Mesendoderm (in vitro differentiated cells): ENCODE results near the gene WDR33.

Experiments used
- DNase-seq: peaks from one replicate; pipeline ENCODE4 v3.0.0; 2013
- H2AK5ac ChIP-seq: 2 replicates; pipeline ENCODE4 v1.6.1; 2013; ENCODE audit warnings: low read length, inconsistent platforms
- H2BK120ac ChIP-seq: 2 replicates; pipeline ENCODE4 v1.6.1; 2013; ENCODE audit warnings: low read depth, mild to moderate bottlenecking, low read length, moderate library complexity, mixed read lengths
- H2BK15ac ChIP-seq: replicated peaks from 2 replicates; pipeline ENCODE4 v1.6.1; 2013; ENCODE audit warnings: low read depth, mild to moderate bottlenecking, moderate library complexity
- H2BK5ac ChIP-seq: 2 replicates; pipeline ENCODE4 v1.6.1; 2013; ENCODE audit warnings: low read length, inconsistent platforms
- H3K18ac ChIP-seq: 2 replicates; pipeline ENCODE4 v1.6.1; 2013; ENCODE audit warnings: mild to moderate bottlenecking, low read length, mixed read lengths
- H3K23ac ChIP-seq: one replicate; pipeline ENCODE4 v1.6.1; 2013; ENCODE audit warnings: low read length
- H3K27ac ChIP-seq: 2 replicates; pipeline ENCODE4 v1.5.1; 2013; ENCODE audit warnings: low read depth, mild to moderate bottlenecking, inconsistent platforms, low read length, moderate library complexity
- H3K27me3 ChIP-seq: 2 replicates; pipeline ENCODE4 v1.6.1; 2013; ENCODE audit warnings: low read length, control low read depth, mild to moderate bottlenecking, inconsistent platforms; ENCODE audit not compliant: insufficient read depth, poor library complexity
- H3K36me3 ChIP-seq: 2 replicates; pipeline ENCODE4 v1.6.1; 2013; ENCODE audit warnings: low read length, inconsistent platforms; ENCODE audit not compliant: control insufficient read depth, insufficient read depth
- H3K4ac ChIP-seq: one replicate; pipeline ENCODE4 v1.6.1; 2013; ENCODE audit warnings: low read depth, mild to moderate bottlenecking, low read length, moderate library complexity
- H3K4me1 ChIP-seq: 2 replicates; pipeline ENCODE4 v1.6.1; 2013; ENCODE audit warnings: low read depth, low read length, inconsistent platforms; ENCODE audit not compliant: control insufficient read depth
- H3K4me2 ChIP-seq: 2 replicates; pipeline ENCODE4 v1.6.1; 2013; ENCODE audit warnings: low read length
- H3K4me3 ChIP-seq: 2 replicates; pipeline ENCODE4 v1.5.1; 2013; ENCODE audit warnings: mild to moderate bottlenecking, low read length
- H3K56ac ChIP-seq: one replicate; pipeline ENCODE4 v1.6.1; 2013; ENCODE audit warnings: low read length
- H3K79me1 ChIP-seq: 2 replicates; pipeline ENCODE4 v1.6.1; 2013; ENCODE audit warnings: low read length, inconsistent platforms
- H3K79me2 ChIP-seq: 2 replicates; pipeline ENCODE4 v1.6.1; 2013; ENCODE audit warnings: mild to moderate bottlenecking, low read length; ENCODE audit not compliant: control insufficient read depth, insufficient read depth
- H3K9ac ChIP-seq: 2 replicates; pipeline ENCODE4 v1.6.1; 2013; ENCODE audit warnings: low read length, inconsistent platforms
- H4K5ac ChIP-seq: one replicate; pipeline ENCODE4 v1.6.1; 2013; ENCODE audit warnings: low read length
- H4K8ac ChIP-seq: one replicate; pipeline ENCODE4 v1.6.1; 2013; ENCODE audit warnings: low read depth, mild to moderate bottlenecking, control low read depth, low read length, moderate library complexity
- WGBS: extraction: QIAGEN DNeasy Blood & Tissue Kit; methylation state at CpG from one replicate; pipeline ENCODE4 v1.1.7; 2013; ENCODE audit warnings: low lambda C conversion rate, missing lambda C conversion rate; ENCODE audit not compliant: insufficient coverage; ENCODE audit errors: extremely low coverage; 5-methylcytosine and 5-hydroxymethylcytosine counted together

WDR33 gene

GRCh38 chr2:127792805-127793204 lies 18.2 kb downstream of the WDR33 start:
- H3K4me1 ChIP-seq = no peaks in the 10 kb centered on the region
- no peak overlapping the region for H3K4ac ChIP-seq
- no peak overlapping the region for H4K8ac ChIP-seq
- no peaks in the 10 kb centered on the region for H3K27me3 ChIP-seq
- peaks cover 7% of the 10 kb centered on the region for H3K79me1 ChIP-seq
- DNase-seq = no peak
- H3K4me3 ChIP-seq = no peak overlapping the region
- H3K4me2 ChIP-seq = no peak overlapping the region
- no peak overlapping the region for H2AK5ac ChIP-seq
- H3K56ac ChIP-seq = no peak overlapping the region
- H3K9ac ChIP-seq = no peak overlapping the region
- H3K27ac ChIP-seq = no peak overlapping the region
- WGBS = no CpG with 5 or more reads among the region's 4 CpGs
- H3K36me3 ChIP-seq = no peaks in the 10 kb centered on the region
- H4K5ac ChIP-seq = no peak overlapping the region
- H2BK15ac ChIP-seq = no peak overlapping the region
- H3K23ac ChIP-seq = no peak overlapping the region
- H2BK5ac ChIP-seq = no peak overlapping the region
- H3K18ac ChIP-seq = no peak overlapping the region
- no peak overlapping the region for H2BK120ac ChIP-seq
- peaks cover 46% of the 10 kb centered on the region for H3K79me2 ChIP-seq

GRCh38 chr2:127790694-127791529 lies 20.1 kb downstream of the WDR33 start:
- Histone ChIP-seq H3K4me3 (no peak overlapping the region), H3K27me3 (no peaks in the 10 kb centered on the region), H2BK120ac (no peak overlapping the region), H3K4me1 (no peaks in the 10 kb centered on the region), H4K8ac (no peak overlapping the region), H3K56ac (no peak overlapping the region), H3K79me2 (peaks cover 37% of the 10 kb centered on the region), H3K23ac (no peak overlapping the region), H2BK5ac (no peak overlapping the region), H2AK5ac (no peak overlapping the region), H3K4me2 (no peak overlapping the region), H3K18ac (no peak overlapping the region), H3K4ac (no peak overlapping the region), H3K9ac (no peak overlapping the region), H3K79me1 (peaks cover 5% of the 10 kb centered on the region), H3K27ac (no peak overlapping the region), H3K36me3 (no peaks in the 10 kb centered on the region), H4K5ac (no peak overlapping the region), H2BK15ac (no peak overlapping the region)
- DNase-seq = no peak
- no CpG with 5 or more reads among the region's 8 CpGs for WGBS

- peaks cover 6% of the 10 kb centered on the region for H3K79me1 ChIP-seq
- H3K18ac ChIP-seq = no peak overlapping the region
- peaks cover 22% of the 10 kb centered on the region for H3K79me2 ChIP-seq
- no peak overlapping the region for H3K4me2 ChIP-seq
- H2BK120ac ChIP-seq = no peak overlapping the region
- no peak overlapping the region for H2AK5ac ChIP-seq
- H3K36me3 ChIP-seq = no peaks in the 10 kb centered on the region
- no CpG with 5 or more reads among the region's 6 CpGs for WGBS
- H4K5ac ChIP-seq = no peak overlapping the region
- no peak overlapping the region for H3K4ac ChIP-seq
- H3K4me1 ChIP-seq = no peaks in the 10 kb centered on the region
- no peaks in the 10 kb centered on the region for H3K27me3 ChIP-seq
- H2BK15ac ChIP-seq = no peak overlapping the region
- DNase-seq = no peak
- H3K4me3 ChIP-seq = no peak overlapping the region
- H4K8ac ChIP-seq = no peak overlapping the region
- no peak overlapping the region for H2BK5ac ChIP-seq
- no peak overlapping the region for H3K56ac ChIP-seq
- H3K27ac ChIP-seq = no peak overlapping the region
- H3K23ac ChIP-seq = no peak overlapping the region
- H3K9ac ChIP-seq = no peak overlapping the region
Measured at GRCh38 chr2:127786048-127786809, 24.7 kb downstream of the WDR33 start.

- Histone ChIP-seq H3K4ac (no peak overlapping the region), H4K8ac (no peak overlapping the region), H3K56ac (no peak overlapping the region), H2AK5ac (no peak overlapping the region), H3K4me3 (no peak overlapping the region), H3K9ac (no peak overlapping the region), H3K36me3 (no peaks in the 10 kb centered on the region), H4K5ac (no peak overlapping the region), H3K79me2 (peaks cover 20% of the 10 kb centered on the region), H3K4me1 (no peaks in the 10 kb centered on the region), H3K27ac (no peak overlapping the region), H3K18ac (no peak overlapping the region), H3K79me1 (peaks cover 5% of the 10 kb centered on the region), H2BK5ac (no peak overlapping the region), H3K23ac (no peak overlapping the region), H2BK120ac (no peak overlapping the region), H3K27me3 (no peaks in the 10 kb centered on the region), H2BK15ac (no peak overlapping the region), H3K4me2 (no peak overlapping the region)
- WGBS = no CpG with 5 or more reads among the region's 2 CpGs
- no peak for DNase-seq
Measured at GRCh38 chr2:127784965-127785518, 25.9 kb downstream of the WDR33 start.

GRCh38 chr2:127783101-127783500 lies 27.9 kb downstream of the WDR33 start:
- Histone ChIP-seq H3K4ac (no peak overlapping the region), H3K9ac (no peak overlapping the region), H2BK5ac (no peak overlapping the region), H3K79me1 (peaks cover 11% of the 10 kb centered on the region), H3K56ac (no peak overlapping the region), H3K4me3 (no peak overlapping the region), H3K36me3 (no peaks in the 10 kb centered on the region), H2BK120ac (no peak overlapping the region), H3K27ac (no peak overlapping the region), H2BK15ac (no peak overlapping the region), H4K5ac (no peak overlapping the region), H2AK5ac (no peak overlapping the region), H3K18ac (no peak overlapping the region), H3K27me3 (no peaks in the 10 kb centered on the region), H3K23ac (no peak overlapping the region), H3K4me2 (no peak overlapping the region), H3K79me2 (peaks cover 31% of the 10 kb centered on the region), H4K8ac (no peak overlapping the region), H3K4me1 (no peaks in the 10 kb centered on the region)
- no peak for DNase-seq
